Transverse colon (tissue), 4 donors: ENCODE measurements around the gene PTN. TPM values are rescaled to one million over a fixed set of nuclear protein-coding genes. Genes with fewer than 3 reads are reported as not detected.

Experiments
- DNase-seq: peaks from one replicate; pipeline ENCODE4 v3.0.0-alpha.2; 2019
- H3K27ac ChIP-seq, 4 donors: fragments of 200-600 bp; sonication (generic); 2 replicates each; pipeline ENCODE4 v1.5.1; 2016 to 2018; ENCODE audit warnings: inconsistent platforms in 4 of 4
- H3K27me3 ChIP-seq: fragments of 200-600 bp; sonication (generic); 2 replicates; pipeline ENCODE4 v1.5.1; 2017; ENCODE audit warnings: inconsistent platforms
- H3K36me3 ChIP-seq, 4 donors: fragments of 200-600 bp; sonication (generic); 2 replicates each; pipeline ENCODE4 v1.5.1; 2017 to 2019; ENCODE audit warnings: inconsistent platforms in 4 of 4
- H3K4me1 ChIP-seq, 4 donors: fragments of 200-600 bp; sonication (generic); 2 replicates each; pipeline ENCODE4 v1.5.1; 2017 to 2020; ENCODE audit warnings: inconsistent platforms in 4 of 4
- H3K4me3 ChIP-seq, 4 donors: fragments of 200-600 bp; sonication (generic); 1 replicate in 1 of 4; 2 replicates in 3 of 4; pipeline versions ENCODE4 v1.5.1 to v1.6.1; 2017 to 2019; ENCODE audit warnings: inconsistent platforms in 4 of 4
- H3K9me3 ChIP-seq, 2 donors: fragments of 200-600 bp; sonication (generic); 2 replicates each; pipeline ENCODE4 v1.5.1; 2017 to 2019; ENCODE audit warnings: inconsistent platforms in 2 of 2
- EP300 ChIP-seq: sonication (generic); formaldehyde crosslinking; IDR thresholded peaks from one replicate; pipeline ENCODE4 v1.6.1; 2017; ENCODE audit warnings: antibody characterized with exemption, low read depth
- POLR2A ChIP-seq: fragments of 450-650 bp; IDR thresholded peaks from one replicate; pipeline ENCODE4 v1.6.1; 2016; ENCODE audit warnings: antibody characterized with exemption, mild to moderate bottlenecking, moderate library complexity
- POLR2AphosphoS5 ChIP-seq, 3 donors: sonication (generic); formaldehyde crosslinking; IDR thresholded peaks; one replicate each; pipeline ENCODE4 v1.6.1; 2016; ENCODE audit warnings: antibody characterized with exemption in 3 of 3
- WGBS, 2 donors: methylation state at CpG; one replicate each; pipeline ENCODE4 v1.1.5; 2018; ENCODE audit warnings: low coverage in 1 of 2; 5-methylcytosine and 5-hydroxymethylcytosine counted together
- in situ Hi-C, 4 donors: fragments of 200-750 bp; cut with MboI; loops; one replicate each; pipeline versions ENCODE4 v1.15.0 to v1.15.1; 2017; ENCODE audit warnings: low sequenced_read_pairs in 3 of 4, low pct_ligation_motif_present in 1 of 4, low pct_unique_long_range_greater_than_20kb in 1 of 4
- intact Hi-C: fragments of 100-400 bp; cut with DNase I; formaldehyde crosslinking; loops from one replicate; pipeline ENCODE4 v1.15.1; 2023; ENCODE audit warnings: low total_unique reads
- total RNA-seq, 4 donors: library from RNA; depleted of rRNA; stranded (reverse); fragments of >200 nt; gene quantifications; one replicate each; pipeline ENCODE4 v1.1.0, GENCODE V29; 2016
- TF ChIP-seq, protein P1 (sequence below), 5 experiments: fragments of 200-600 bp in 3 of 5; fragments of 450-650 bp in 2 of 5; sonication (generic) in 3 of 5; IDR thresholded peaks; 1 replicate in 2 of 5; 2 replicates in 3 of 5; pipeline ENCODE4 v1.5.1; 2016 to 2017; ENCODE audit warnings: antibody characterized with exemption in 5 of 5, inconsistent platforms in 3 of 5, mild to moderate bottlenecking in 2 of 5, moderate library complexity in 1 of 5

Gene PTN
- total RNA-seq, 4 donors from 2014 or later: 3.0 to 6.4 (median 3.8) TPM

DNA sequence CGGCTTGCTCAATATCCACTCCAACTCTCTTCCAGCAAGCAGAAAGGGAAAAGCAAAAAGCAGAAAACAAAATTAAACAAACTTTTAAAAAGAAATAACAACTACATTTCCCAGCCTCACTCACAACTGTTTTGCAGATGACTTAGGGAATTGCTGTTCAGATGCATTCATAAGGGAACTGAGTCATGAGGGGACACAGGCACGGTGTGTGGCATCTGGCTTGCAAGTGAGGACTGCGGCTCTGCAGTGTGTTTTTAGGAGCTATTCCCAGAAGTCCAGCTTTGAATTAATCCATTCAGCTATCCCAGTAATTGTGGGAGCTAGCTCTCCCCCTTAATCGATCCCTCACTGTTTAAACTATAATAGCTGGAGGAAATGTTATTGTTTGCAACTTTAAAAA, 30.3 kb downstream of the PTN start:
- H3K27ac ChIP-seq: no peak overlapping the region
- H3K4me3 ChIP-seq: no peak overlapping the region
- no peaks in the 10 kb centered on the region for H3K4me1 ChIP-seq
- no peak for DNase-seq
- no peaks in the 10 kb centered on the region for H3K27me3 ChIP-seq
- TF ChIP-seq POLR2A (no peak), POLR2AphosphoS5 (IDR thresholded peaks at IDR 0.05) (no peak), EP300 (no peak)
- TF ChIP-seq, protein P1, sequence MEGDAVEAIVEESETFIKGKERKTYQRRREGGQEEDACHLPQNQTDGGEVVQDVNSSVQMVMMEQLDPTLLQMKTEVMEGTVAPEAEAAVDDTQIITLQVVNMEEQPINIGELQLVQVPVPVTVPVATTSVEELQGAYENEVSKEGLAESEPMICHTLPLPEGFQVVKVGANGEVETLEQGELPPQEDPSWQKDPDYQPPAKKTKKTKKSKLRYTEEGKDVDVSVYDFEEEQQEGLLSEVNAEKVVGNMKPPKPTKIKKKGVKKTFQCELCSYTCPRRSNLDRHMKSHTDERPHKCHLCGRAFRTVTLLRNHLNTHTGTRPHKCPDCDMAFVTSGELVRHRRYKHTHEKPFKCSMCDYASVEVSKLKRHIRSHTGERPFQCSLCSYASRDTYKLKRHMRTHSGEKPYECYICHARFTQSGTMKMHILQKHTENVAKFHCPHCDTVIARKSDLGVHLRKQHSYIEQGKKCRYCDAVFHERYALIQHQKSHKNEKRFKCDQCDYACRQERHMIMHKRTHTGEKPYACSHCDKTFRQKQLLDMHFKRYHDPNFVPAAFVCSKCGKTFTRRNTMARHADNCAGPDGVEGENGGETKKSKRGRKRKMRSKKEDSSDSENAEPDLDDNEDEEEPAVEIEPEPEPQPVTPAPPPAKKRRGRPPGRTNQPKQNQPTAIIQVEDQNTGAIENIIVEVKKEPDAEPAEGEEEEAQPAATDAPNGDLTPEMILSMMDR (IDR thresholded peaks at IDR 0.05): no peak
- WGBS, 2 donors: 81 to 83% methylated on average over 4 of the region's 4 CpGs
- intact Hi-C loops: no loop called here
- no peaks in the 10 kb centered on the region for H3K9me3 ChIP-seq
- no peaks in the 10 kb centered on the region for H3K36me3 ChIP-seq
- in situ Hi-C loops: no loop called here

DNA sequence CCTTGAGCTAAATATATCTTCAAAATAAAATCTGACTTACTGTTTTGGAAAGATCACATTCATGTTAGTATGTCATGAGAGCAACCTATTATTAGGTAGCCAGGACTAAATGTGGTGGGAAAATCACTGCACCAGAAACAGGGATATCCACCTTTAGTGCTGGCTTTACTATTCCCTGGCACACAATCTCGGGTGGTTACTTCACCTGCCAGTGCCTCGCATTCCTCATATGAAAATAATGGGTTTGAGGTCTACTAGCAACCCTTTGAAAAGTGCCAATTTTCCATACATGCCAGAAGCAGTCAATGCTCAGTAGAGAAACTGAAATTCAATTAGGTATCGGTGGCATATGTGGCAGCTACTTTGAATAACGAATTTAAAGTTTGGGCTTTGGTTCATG, 36.8 kb downstream of the PTN start:
- Histone ChIP-seq H3K36me3 (no peaks in the 10 kb centered on the region), H3K9me3 (no peaks in the 10 kb centered on the region), H3K27me3 (no peaks in the 10 kb centered on the region), H3K27ac (no peak overlapping the region), H3K4me3 (no peak overlapping the region), H3K4me1 (no peaks in the 10 kb centered on the region)
- 78 to 80% methylated on average over 3 to 4 of the region's 4 CpGs for WGBS, 2 donors
- DNase-seq: no peak
- intact Hi-C loops (no loop called here), in situ Hi-C loops (no loop called here)
- TF ChIP-seq POLR2AphosphoS5 (IDR thresholded peaks at IDR 0.05): no peak

DNA sequence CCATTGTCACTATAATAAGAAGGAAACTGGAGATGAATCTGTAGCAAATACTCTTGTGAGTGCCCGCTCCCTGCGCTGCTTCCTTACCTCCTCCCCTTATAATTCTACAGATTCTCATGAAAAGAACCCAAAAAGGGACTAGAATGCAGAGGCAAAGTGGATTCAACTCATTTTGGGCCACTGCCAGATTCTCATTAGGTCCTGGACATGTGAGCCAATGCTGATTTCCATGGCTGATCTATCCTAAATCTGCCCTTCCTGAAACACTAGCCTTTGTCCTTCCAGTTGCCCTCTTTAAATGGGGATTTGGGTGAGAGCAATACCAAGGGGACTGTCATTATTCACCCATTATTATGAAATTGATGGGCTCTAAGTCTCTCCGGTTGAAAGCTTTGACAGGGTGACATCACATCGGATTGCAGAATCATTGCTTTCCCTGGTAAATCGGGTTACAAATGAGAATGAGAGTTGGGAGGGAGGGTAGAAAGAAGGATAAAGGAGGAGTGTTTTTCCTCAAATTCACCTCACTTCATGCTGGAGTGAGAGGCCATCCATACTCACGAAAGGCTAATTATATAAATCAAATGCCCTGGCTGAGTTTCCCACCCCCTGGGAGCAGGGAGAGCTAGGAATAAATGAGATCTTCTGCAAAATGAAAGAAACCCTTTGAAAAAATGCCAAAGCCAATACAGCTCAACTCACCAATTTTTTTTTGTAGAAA, 37.5 kb downstream of the PTN start:
- DNase-seq: no peak
- no peaks in the 10 kb centered on the region for H3K4me1 ChIP-seq
- TF ChIP-seq, protein P1 (IDR thresholded peaks at IDR 0.05): no peak
- no peak for TF ChIP-seq POLR2AphosphoS5 (IDR thresholded peaks at IDR 0.05)
- TF ChIP-seq POLR2A: no peak
- TF ChIP-seq EP300: no peak
- no peak overlapping the region for H3K4me3 ChIP-seq
- in situ Hi-C loops (no loop called here), intact Hi-C loops (no loop called here)
- 70 to 77% methylated on average over 4 to 6 of the region's 6 CpGs for WGBS, 2 donors
- no peaks in the 10 kb centered on the region for H3K9me3 ChIP-seq
- no peaks in the 10 kb centered on the region for H3K27me3 ChIP-seq
- no peaks in the 10 kb centered on the region for H3K36me3 ChIP-seq
- no peak overlapping the region for H3K27ac ChIP-seq

DNA sequence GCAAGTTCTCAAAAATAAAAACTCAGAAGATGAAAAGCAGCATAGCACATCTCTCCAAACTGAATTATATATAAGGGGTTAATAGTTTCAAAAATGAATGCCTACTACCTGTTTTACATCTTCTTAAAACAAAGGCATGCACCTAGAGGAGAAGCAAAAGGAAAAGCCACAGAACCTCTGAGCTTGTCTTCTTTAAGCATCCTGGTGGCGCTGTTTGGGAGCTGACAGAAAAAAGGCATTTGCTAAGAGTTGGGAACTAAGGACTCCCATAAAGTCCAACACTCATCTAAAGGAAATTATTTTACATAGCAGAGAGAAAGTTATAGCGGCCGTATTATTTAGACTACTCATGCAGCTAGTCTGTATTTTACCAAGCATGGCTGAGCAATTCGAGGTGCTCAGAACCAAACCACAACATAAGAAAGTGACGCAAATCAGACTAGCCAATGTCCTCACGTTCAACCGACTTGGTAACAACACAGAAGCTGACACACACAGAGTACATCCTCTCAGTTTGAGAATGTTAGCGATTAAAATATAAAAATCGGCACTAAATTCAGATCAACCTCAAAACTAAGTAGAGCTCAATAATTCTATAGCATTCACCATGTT, 38.8 kb downstream of the PTN start:
- intact Hi-C loops (no loop called here), in situ Hi-C loops (no loop called here)
- no peak for DNase-seq
- no peaks in the 10 kb centered on the region for H3K36me3 ChIP-seq
- no peaks in the 10 kb centered on the region for H3K4me1 ChIP-seq
- no peak overlapping the region for H3K4me3 ChIP-seq
- TF ChIP-seq POLR2A (no peak), POLR2AphosphoS5 (IDR thresholded peaks at IDR 0.05) (no peak), EP300 (no peak)
- TF ChIP-seq, protein P1 (IDR thresholded peaks at IDR 0.05): no peak
- no peak overlapping the region for H3K27ac ChIP-seq
- no peaks in the 10 kb centered on the region for H3K27me3 ChIP-seq
- WGBS, 2 donors: 79 to 83% methylated on average over 9 of the region's 9 CpGs
- no peaks in the 10 kb centered on the region for H3K9me3 ChIP-seq
